Keratinocyte (primary cell): ENCODE data around the gene PLXNB1. TPM values are rescaled to one million over a fixed set of nuclear protein-coding genes. Genes with fewer than 3 reads are reported as not detected.

ENCODE experiments used
- DNase-seq: peaks from one replicate; pipeline ENCODE4 v3.0.0-alpha.2; 2011; ENCODE audit warnings: low read depth, missing footprints, low spot score
- FAIRE-seq: peaks from 2 replicates; lab custom pipeline; 2011; peaks lifted over from hg19 to GRCh38; lab: Jason Lieb, UNC
- H2AFZ ChIP-seq: 2 replicates; pipeline ENCODE4 v1.6.0; 2012; ENCODE audit warnings: low read length, control low read depth, inconsistent platforms; ENCODE audit not compliant: control insufficient read depth
- H3K27ac ChIP-seq: 2 replicates; pipeline ENCODE4 v1.5.1; 2011; ENCODE audit warnings: low read length; ENCODE audit not compliant: control insufficient read depth, insufficient read depth
- H3K27me3 ChIP-seq: 3 replicates; pipeline ENCODE4 v1.6.0; 2011; ENCODE audit warnings: low read length; ENCODE audit not compliant: control insufficient read depth, insufficient read depth; ENCODE audit errors: extremely low read depth
- H3K36me3 ChIP-seq, 2 experiments: 2 replicates in 1 of 2; 3 replicates in 1 of 2; pipeline ENCODE4 v1.5.1; 2011; ENCODE audit warnings: low read length in 2 of 2, mild to moderate bottlenecking in 1 of 2; ENCODE audit not compliant: control insufficient read depth in 2 of 2, insufficient read depth in 2 of 2; ENCODE audit errors: extremely low read depth in 1 of 2
- H3K4me1 ChIP-seq: 3 replicates; pipeline ENCODE4 v1.5.1; 2011; ENCODE audit warnings: low read length; ENCODE audit not compliant: control insufficient read depth, insufficient read depth; ENCODE audit errors: extremely low read depth
- H3K4me2 ChIP-seq: 3 replicates; pipeline ENCODE4 v1.6.0; 2011; ENCODE audit warnings: low read depth, low read length; ENCODE audit not compliant: control insufficient read depth, insufficient read depth; ENCODE audit errors: extremely low read depth
- H3K4me3 ChIP-seq, 3 experiments: fragments of 200-600 bp in 1 of 3; sonication (generic) in 1 of 3; 2 replicates in 2 of 3; 3 replicates in 1 of 3; pipeline ENCODE4 v1.5.1; 2011 to 2016; ENCODE audit warnings: low read length in 3 of 3, mild to moderate bottlenecking in 3 of 3, control low read depth in 2 of 3, inconsistent platforms in 1 of 3, low read depth in 1 of 3, mixed read lengths in 1 of 3, mixed run types in 1 of 3, moderate library complexity in 1 of 3; ENCODE audit not compliant: control insufficient read depth in 2 of 3, insufficient read depth in 2 of 3; ENCODE audit errors: extremely low read depth in 1 of 3
- H3K79me2 ChIP-seq: 2 replicates; pipeline ENCODE4 v1.6.0; 2012; ENCODE audit warnings: low read length; ENCODE audit not compliant: control insufficient read depth, insufficient read depth
- H3K9ac ChIP-seq: 3 replicates; pipeline ENCODE4 v1.6.0; 2011; ENCODE audit warnings: low read length; ENCODE audit not compliant: control insufficient read depth, insufficient read depth; ENCODE audit errors: extremely low read depth
- H3K9me1 ChIP-seq: 3 replicates; pipeline ENCODE4 v1.6.0; 2011; ENCODE audit warnings: low read length; ENCODE audit not compliant: control insufficient read depth, insufficient read depth; ENCODE audit errors: extremely low read depth
- H3K9me3 ChIP-seq: 2 replicates; pipeline ENCODE4 v1.5.1; 2012; ENCODE audit warnings: low read depth, low read length; ENCODE audit not compliant: control insufficient read depth
- H4K20me1 ChIP-seq: 3 replicates; pipeline ENCODE4 v1.6.0; 2011; ENCODE audit warnings: low read length; ENCODE audit not compliant: control insufficient read depth, insufficient read depth; ENCODE audit errors: extremely low read depth
- EZH2 ChIP-seq: IDR thresholded peaks from one replicate; pipeline ENCODE4 v1.6.1; 2012; ENCODE audit warnings: inconsistent platforms, mild to moderate bottlenecking, low read length, moderate library complexity
- dilution Hi-C: fragments of 300-500 bp; cut with MboI; formaldehyde crosslinking; loops from one replicate; pipeline ENCODE4 v1.7.0; 2020; ENCODE audit warnings: low sequenced_read_pairs; ENCODE audit not compliant: extremely low pct_ligation_motif_present
- polyA plus RNA-seq, 5 experiments: library from polyadenylated mRNA; depleted of rRNA in 3 of 5; stranded (reverse) in 3 of 5; stranded (forward) in 1 of 5; unstranded in 1 of 5; fragments of >200 nt; gene quantifications; 1 replicate in 1 of 5; 2 replicates in 3 of 5; 3 replicates in 1 of 5; pipeline versions ENCODE4 v1.2.1 to v1.2.3, GENCODE V29; 2011 to 2012; ENCODE audit warnings: missing spikeins in 2 of 5, low read depth in 1 of 5, low replicate concordance in 1 of 5
- TF ChIP-seq, protein P1 (sequence below), 3 experiments: IDR thresholded peaks in 1 of 3; conservative IDR thresholded peaks in 1 of 3; optimal IDR thresholded peaks in 1 of 3; 2 replicates in 2 of 3; 3 replicates in 1 of 3; pipeline versions ENCODE3 to v1.5.1; 2011; ENCODE audit warnings: low read length in 3 of 3, mild to moderate bottlenecking in 3 of 3, moderate library complexity in 2 of 3, control low read depth in 1 of 3, inconsistent platforms in 1 of 3; ENCODE audit not compliant: insufficient read depth in 2 of 3; ENCODE audit errors: extremely low read depth in 1 of 3

The PLXNB1 gene
- polyA plus RNA-seq, 1 donor (not counting 4 experiments of a cell fraction or from before 2014, with no cell fraction given), result 83.0 TPM

DNA sequence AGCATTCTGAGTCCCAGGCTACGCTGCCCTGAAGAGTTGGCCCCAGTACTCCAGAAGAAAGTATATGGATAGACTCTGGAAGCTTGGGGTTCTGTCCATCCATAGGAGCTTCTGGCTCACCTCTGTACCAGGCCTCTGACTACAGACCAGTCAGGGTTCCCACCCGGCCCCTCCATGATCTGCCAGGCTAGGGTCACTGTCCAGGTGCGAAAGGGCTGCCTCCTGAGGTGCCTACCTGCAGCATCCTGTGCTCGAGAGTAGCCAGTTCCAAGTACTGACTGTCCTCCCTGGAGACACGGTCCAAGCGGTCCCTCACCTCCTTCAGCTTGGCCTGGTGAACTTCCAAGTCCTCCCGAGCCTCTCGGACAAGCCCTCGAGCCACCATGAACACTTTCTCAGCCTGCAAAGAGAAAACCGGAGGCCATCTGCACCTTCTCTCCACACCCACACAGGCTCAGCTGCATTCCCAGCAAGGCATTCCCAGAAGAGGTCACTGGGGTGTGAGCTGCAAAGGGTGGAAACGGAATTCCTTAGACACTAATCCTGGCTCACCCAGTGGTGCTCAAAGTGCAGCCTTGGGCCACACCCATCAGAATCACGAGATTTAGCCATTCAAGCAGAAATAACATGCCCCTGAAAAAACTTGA is 3.7 kb upstream of the PLXNB1 start:
- dilution Hi-C loops, result loop anchor here (25.0 kb wide), 1 partner anchor 171 kb away; no protein-coding TSS in a partner anchor
- no peak for DNase-seq
- Histone ChIP-seq H3K79me2 (peaks cover 10% of the 10 kb centered on the region), H3K9me3 (no peaks in the 10 kb centered on the region), H3K9ac (peak overlapping the region; percentile 52), H2AFZ (no peak overlapping the region), H3K27ac (peak overlapping the region; percentile 79), H3K4me3 (peak overlapping the region; percentile 9 to 36 (median 29)), H4K20me1 (no peaks in the 10 kb centered on the region), H3K9me1 (no peaks in the 10 kb centered on the region), H3K4me2 (peak overlapping the region; percentile 67), H3K4me1 (peaks cover 59% of the 10 kb centered on the region), H3K27me3 (no peaks in the 10 kb centered on the region), H3K36me3 (peaks cover 4 to 18% of the 10 kb centered on the region in 2 experiments)
- TF ChIP-seq, protein P1, sequence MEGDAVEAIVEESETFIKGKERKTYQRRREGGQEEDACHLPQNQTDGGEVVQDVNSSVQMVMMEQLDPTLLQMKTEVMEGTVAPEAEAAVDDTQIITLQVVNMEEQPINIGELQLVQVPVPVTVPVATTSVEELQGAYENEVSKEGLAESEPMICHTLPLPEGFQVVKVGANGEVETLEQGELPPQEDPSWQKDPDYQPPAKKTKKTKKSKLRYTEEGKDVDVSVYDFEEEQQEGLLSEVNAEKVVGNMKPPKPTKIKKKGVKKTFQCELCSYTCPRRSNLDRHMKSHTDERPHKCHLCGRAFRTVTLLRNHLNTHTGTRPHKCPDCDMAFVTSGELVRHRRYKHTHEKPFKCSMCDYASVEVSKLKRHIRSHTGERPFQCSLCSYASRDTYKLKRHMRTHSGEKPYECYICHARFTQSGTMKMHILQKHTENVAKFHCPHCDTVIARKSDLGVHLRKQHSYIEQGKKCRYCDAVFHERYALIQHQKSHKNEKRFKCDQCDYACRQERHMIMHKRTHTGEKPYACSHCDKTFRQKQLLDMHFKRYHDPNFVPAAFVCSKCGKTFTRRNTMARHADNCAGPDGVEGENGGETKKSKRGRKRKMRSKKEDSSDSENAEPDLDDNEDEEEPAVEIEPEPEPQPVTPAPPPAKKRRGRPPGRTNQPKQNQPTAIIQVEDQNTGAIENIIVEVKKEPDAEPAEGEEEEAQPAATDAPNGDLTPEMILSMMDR (optimal IDR thresholded peaks at IDR 0.05 in 1 of 3, IDR thresholded peaks at IDR 0.05 in 1 of 3, conservative IDR thresholded peaks at IDR 0.05 in 1 of 3; ENCODE audit: extremely low read depth in 1 of 3, insufficient read depth in 2 of 3, low read length in 3 of 3), result no peak
- no peak for TF ChIP-seq EZH2
- peak; percentile 98 for FAIRE-seq

DNA sequence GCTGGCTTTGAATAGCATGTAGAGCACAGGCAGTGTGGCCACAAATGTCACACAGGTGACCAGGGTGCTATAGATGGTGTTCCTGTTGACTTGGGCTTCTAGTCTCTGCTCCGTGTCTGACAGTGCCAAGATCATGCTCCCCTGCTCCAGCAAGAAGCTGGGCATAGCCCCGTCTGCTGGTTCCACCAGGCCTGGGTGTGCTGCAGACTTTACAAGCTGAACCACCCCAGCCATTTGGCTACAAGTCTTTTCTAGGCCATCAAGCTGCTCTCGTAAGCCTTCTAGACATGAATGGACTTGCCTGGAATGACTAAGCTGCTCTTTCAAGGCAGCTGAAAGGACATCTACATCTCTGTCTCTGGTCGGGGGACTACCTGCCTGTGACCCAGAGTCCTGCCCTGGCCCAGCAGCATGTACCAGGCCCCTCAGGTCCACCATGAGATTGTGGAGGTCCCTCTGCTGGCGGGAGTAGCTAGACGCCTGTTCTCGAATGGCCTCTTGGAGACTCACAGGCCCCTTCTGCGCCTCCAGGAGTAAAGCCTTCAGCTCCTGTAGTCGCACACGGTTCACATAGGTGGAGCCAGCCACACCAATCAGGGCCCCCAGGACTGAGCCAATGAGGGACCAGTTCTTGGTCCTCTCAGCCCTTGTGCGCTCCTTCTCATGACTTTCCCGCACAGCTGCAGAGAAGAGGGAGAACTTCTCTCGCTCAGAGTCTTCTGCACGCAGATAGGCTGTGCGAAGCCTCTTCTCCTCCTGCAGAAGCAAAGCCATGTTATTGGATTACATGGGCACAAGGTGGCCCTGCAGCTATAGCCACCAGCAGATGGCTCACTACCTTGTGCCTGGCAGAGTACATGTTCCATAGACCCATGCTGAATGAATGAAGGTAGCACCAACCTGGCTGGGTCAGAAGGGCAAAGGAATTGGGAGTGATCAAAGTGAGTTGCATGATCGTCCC is 2.8 kb upstream of the PLXNB1 start:
- H3K79me2 ChIP-seq, result peaks cover 17% of the 10 kb centered on the region
- H3K27me3 ChIP-seq, result no peaks in the 10 kb centered on the region
- H3K27ac ChIP-seq, result peak overlapping the region; percentile 79
- H3K4me2 ChIP-seq, result peak overlapping the region; percentile 67
- DNase-seq (peak; percentile 76), FAIRE-seq (peak; percentile 100)
- dilution Hi-C loops, result loop anchor here (25.0 kb wide), 1 partner anchor 170 kb away; no protein-coding TSS in a partner anchor
- no peak overlapping the region for H2AFZ ChIP-seq
- H3K4me1 ChIP-seq, result peaks cover 65% of the 10 kb centered on the region
- no peaks in the 10 kb centered on the region for H3K9me3 ChIP-seq
- H4K20me1 ChIP-seq, result no peaks in the 10 kb centered on the region
- peak overlapping the region; percentile 36 to 50 (median 38) for H3K4me3 ChIP-seq
- peak overlapping the region; percentile 52 for H3K9ac ChIP-seq
- TF ChIP-seq EZH2, result no peak
- TF ChIP-seq, protein P1 (optimal IDR thresholded peaks at IDR 0.05 in 1 of 3, IDR thresholded peaks at IDR 0.05 in 1 of 3, conservative IDR thresholded peaks at IDR 0.05 in 1 of 3; ENCODE audit: extremely low read depth in 1 of 3, insufficient read depth in 2 of 3, low read length in 3 of 3), result peak in 1 of 3 experiments; percentile 18
- H3K9me1 ChIP-seq, result no peaks in the 10 kb centered on the region
- H3K36me3 ChIP-seq, result peaks cover 4 to 24% of the 10 kb centered on the region in 2 experiments
